SU-DHL-6 (cell line): Measurements from ENCODE around the gene KRTAP4-9.

Experiments used
- CTCF ChIP-seq: fragments of 200-600 bp; sonication (generic); IDR thresholded peaks from one replicate; pipeline ENCODE4 v1.5.1; 2017; ENCODE audit warnings: antibody characterized with exemption, mild to moderate bottlenecking, low read length, moderate library complexity; ENCODE audit not compliant: insufficient read depth, poor library complexity, severe bottlenecking
- EZH2phosphoT487 ChIP-seq: fragments of 200-600 bp; sonication (generic), shearing (Covaris generic); conservative IDR thresholded peaks from 2 replicates; pipeline ENCODE4 v1.6.1; 2018; ENCODE audit warnings: mild to moderate bottlenecking, antibody characterized with exemption, low read length, moderate library complexity, mixed read lengths

DNA sequence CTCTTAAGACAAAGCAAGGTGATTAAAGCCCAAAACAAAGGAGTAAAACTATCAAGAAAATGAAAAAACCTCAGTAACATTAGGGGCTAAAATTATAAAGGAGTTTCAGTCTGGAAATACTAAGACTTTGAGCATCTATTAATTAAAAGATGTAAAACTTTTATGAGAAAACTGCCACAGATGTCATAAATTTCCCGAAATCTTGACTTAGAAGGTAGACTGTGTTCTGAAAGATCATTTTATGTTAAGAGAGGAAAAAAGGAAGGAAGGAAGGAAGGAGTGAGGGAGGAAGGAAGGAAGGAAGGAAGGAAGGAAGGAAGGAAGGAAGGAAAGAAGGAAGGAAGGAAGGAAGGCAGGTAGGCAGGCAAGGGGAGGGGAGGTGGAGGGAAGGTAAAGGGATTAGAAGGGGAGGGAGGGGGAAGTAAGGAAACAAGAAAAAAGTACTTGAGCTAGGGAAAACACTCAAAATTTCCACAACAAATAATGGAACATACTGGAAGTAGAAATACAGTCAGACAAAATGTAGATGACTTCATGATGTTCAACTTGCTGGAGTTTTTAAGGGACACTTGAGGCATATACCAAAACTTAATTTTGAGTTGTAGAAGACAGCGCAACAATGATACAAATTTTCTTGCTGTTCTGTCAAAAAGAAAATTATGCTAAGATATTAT is 42.5 kb downstream of the KRTAP4-9 start:
- no peak for TF ChIP-seq CTCF
- TF ChIP-seq EZH2phosphoT487 = no peak
